IMR-90 (cell line): ENCODE results near the gene FBXL7. TPM values are rescaled to one million over a fixed set of nuclear protein-coding genes. Genes with fewer than 3 reads are reported as not detected.

Experiments
- ATAC-seq: fragments of 200-7000 bp; cut with Tn5 transposase; 2 replicates; pipeline ENCODE4 v1.9.1; 2020; ENCODE audit warnings: low read depth, mild to moderate bottlenecking, moderate library complexity
- BruUV-seq: library from RNA; stranded (reverse); fragments of 400-500 nt; replicated peaks from 2 replicates; lab custom pipeline; 2021; lab: Mats Ljungman, UMichigan
- CTCF ChIA-PET: fragments of 300-600 bp; formaldehyde crosslinking; extraction: SDS; loops from one replicate; lab custom pipeline; 2021; ENCODE audit warnings: antibody characterized with exemption; lab: Yijun Ruan, JAX
- POLR2A ChIA-PET: fragments of 300-600 bp; sonication (Branson Sonifier 250); formaldehyde crosslinking; loops from one replicate; lab custom pipeline; 2022; ENCODE audit warnings: antibody characterized with exemption; ENCODE audit not compliant: unreplicated experiment; lab: Charles Lee
- DNase-seq: peaks from one replicate; pipeline ENCODE4 v3.0.0; 2013
- H2AFZ ChIP-seq: replicated peaks from 2 replicates; pipeline ENCODE3; 2013; ENCODE audit warnings: low read length, mild to moderate bottlenecking; ENCODE audit not compliant: poor library complexity
- H2AK5ac ChIP-seq: 2 replicates; pipeline ENCODE4 v1.6.1; 2013; ENCODE audit warnings: low read depth, low read length, inconsistent platforms
- H2AK9ac ChIP-seq: replicated peaks from 2 replicates; pipeline ENCODE3; 2013; ENCODE audit warnings: mild to moderate bottlenecking, low read depth, low read length, moderate library complexity; ENCODE audit not compliant: poor library complexity
- H2BK120ac ChIP-seq: 2 replicates; pipeline ENCODE4 v1.6.1; 2013; ENCODE audit warnings: low read depth, low read length, inconsistent platforms
- H2BK15ac ChIP-seq: 3 replicates; pipeline ENCODE4 v1.6.1; 2013; ENCODE audit warnings: low read depth, low read length, inconsistent platforms
- H2BK20ac ChIP-seq: 2 replicates; pipeline ENCODE4 v1.6.1; 2013; ENCODE audit warnings: low read depth, mild to moderate bottlenecking, inconsistent platforms, low read length, moderate library complexity
- H2BK5ac ChIP-seq: 2 replicates; pipeline ENCODE4 v1.6.1; 2013; ENCODE audit warnings: mild to moderate bottlenecking, low read depth, low read length, inconsistent platforms; ENCODE audit not compliant: poor library complexity, severe bottlenecking
- H3K14ac ChIP-seq: replicated peaks from 2 replicates; pipeline ENCODE4 v1.6.1; 2013; ENCODE audit warnings: low read depth, low read length, inconsistent platforms
- H3K18ac ChIP-seq: 2 replicates; pipeline ENCODE4 v1.6.1; 2013; ENCODE audit warnings: low read depth, low read length, control low read depth
- H3K23ac ChIP-seq: 2 replicates; pipeline ENCODE4 v1.6.1; 2013; ENCODE audit warnings: low read depth, low read length, inconsistent platforms
- H3K27ac ChIP-seq: 2 replicates; pipeline ENCODE4 v1.5.1; 2013; ENCODE audit warnings: mild to moderate bottlenecking, control low read depth, low read length; ENCODE audit not compliant: insufficient read depth
- H3K27me3 ChIP-seq: 2 replicates; pipeline ENCODE4 v1.6.1; 2013; ENCODE audit warnings: low read length; ENCODE audit not compliant: control insufficient read depth, insufficient read depth
- H3K36me3 ChIP-seq: 2 replicates; pipeline ENCODE4 v1.6.1; 2013; ENCODE audit warnings: low read length, mixed read lengths; ENCODE audit not compliant: control insufficient read depth, insufficient read depth
- H3K4ac ChIP-seq: 2 replicates; pipeline ENCODE4 v1.6.1; 2013; ENCODE audit warnings: low read depth, low read length, inconsistent platforms
- H3K4me1 ChIP-seq: 2 replicates; pipeline ENCODE4 v1.6.1; 2013; ENCODE audit warnings: low read length, mixed read lengths; ENCODE audit not compliant: control insufficient read depth, insufficient read depth
- H3K4me2 ChIP-seq: 2 replicates; pipeline ENCODE4 v1.6.1; 2013; ENCODE audit warnings: low read depth, mild to moderate bottlenecking, control low read depth, low read length, moderate library complexity
- H3K4me3 ChIP-seq: 2 replicates; pipeline ENCODE4 v1.5.1; 2013; ENCODE audit warnings: low read depth, mild to moderate bottlenecking, control low read depth, low read length, moderate library complexity; ENCODE audit not compliant: insufficient read depth
- H3K56ac ChIP-seq: 2 replicates; pipeline ENCODE4 v1.6.1; 2013; ENCODE audit warnings: low read length, inconsistent platforms; ENCODE audit not compliant: insufficient read depth; ENCODE audit errors: extremely low read depth
- H3K79me1 ChIP-seq, 2 experiments: 2 replicates each; pipeline ENCODE4 v1.6.1; 2013; ENCODE audit warnings: low read length in 2 of 2, inconsistent platforms in 1 of 2, low read depth in 1 of 2
- H3K9ac ChIP-seq: 2 replicates; pipeline ENCODE4 v1.6.1; 2013; ENCODE audit warnings: low read depth, low read length, control low read depth
- H3K9me1 ChIP-seq: 2 replicates; pipeline ENCODE4 v1.6.1; 2013; ENCODE audit warnings: low read length, inconsistent platforms; ENCODE audit not compliant: insufficient read depth
- H3K9me3 ChIP-seq: 2 replicates; pipeline ENCODE4 v1.6.1; 2013; ENCODE audit warnings: low read length; ENCODE audit not compliant: control insufficient read depth, insufficient read depth
- H4K20me1 ChIP-seq: 2 replicates; pipeline ENCODE4 v1.6.1; 2013; ENCODE audit warnings: low read length, inconsistent platforms; ENCODE audit not compliant: insufficient read depth
- H4K5ac ChIP-seq: 2 replicates; pipeline ENCODE4 v1.6.1; 2013; ENCODE audit warnings: mild to moderate bottlenecking, low read depth, low read length, control low read depth
- H4K8ac ChIP-seq, 2 experiments: 2 replicates each; pipeline ENCODE4 v1.6.1; 2013; ENCODE audit warnings: low read depth in 2 of 2, low read length in 2 of 2, control low read depth in 1 of 2, inconsistent platforms in 1 of 2
- H4K91ac ChIP-seq: 2 replicates; pipeline ENCODE4 v1.6.1; 2013; ENCODE audit warnings: low read depth, low read length, inconsistent platforms; ENCODE audit not compliant: insufficient read depth
- BHLHE40 ChIP-seq: fragments of 150-350 bp; IDR thresholded peaks from 2 replicates; pipeline ENCODE4 v1.6.1; 2016; ENCODE audit warnings: mild to moderate bottlenecking, low read depth, low read length
- CEBPB ChIP-seq: IDR thresholded peaks from 2 replicates; pipeline ENCODE4 v1.6.1; 2012; ENCODE audit warnings: low read depth, low read length, improper control_type of control experiment
- FOS ChIP-seq: fragments of 150-350 bp; IDR thresholded peaks from 2 replicates; pipeline ENCODE4 v1.6.1; 2016; ENCODE audit warnings: low read depth, low read length
- MAFK ChIP-seq: IDR thresholded peaks from 2 replicates; pipeline ENCODE4 v1.6.1; 2012; ENCODE audit warnings: low read depth, low read length, improper control_type of control experiment
- MAZ ChIP-seq: IDR thresholded peaks from 2 replicates; pipeline ENCODE4 v1.6.1; 2012; ENCODE audit warnings: low read depth, mild to moderate bottlenecking, low read length, improper control_type of control experiment, moderate library complexity, borderline replicate concordance
- MXI1 ChIP-seq: IDR thresholded peaks from 2 replicates; pipeline ENCODE4 v1.6.1; 2012; ENCODE audit warnings: low read depth, mild to moderate bottlenecking, low read length, moderate library complexity, borderline replicate concordance
- NFE2L2 ChIP-seq: fragments of 150-350 bp; IDR thresholded peaks from 2 replicates; pipeline ENCODE4 v1.6.1; 2016; ENCODE audit warnings: low read depth, mild to moderate bottlenecking, low read length
- POLR2A ChIP-seq: IDR thresholded peaks from 2 replicates; pipeline ENCODE4 v1.6.1; 2012; ENCODE audit warnings: mild to moderate bottlenecking, low read depth, low read length
- RAD21 ChIP-seq: IDR thresholded peaks from 2 replicates; pipeline ENCODE4 v1.6.1; 2012; ENCODE audit warnings: low read length, improper control_type of control experiment
- RCOR1 ChIP-seq: IDR thresholded peaks from 2 replicates; pipeline ENCODE4 v1.6.1; 2012; ENCODE audit warnings: mild to moderate bottlenecking, low read length, improper control_type of control experiment; ENCODE audit not compliant: insufficient replicate concordance
- RFX5 ChIP-seq: IDR thresholded peaks from 2 replicates; pipeline ENCODE4 v1.8.0; 2012; ENCODE audit warnings: low read depth, mild to moderate bottlenecking, low read length, moderate library complexity
- SMC3 ChIP-seq: fragments of 150-350 bp; IDR thresholded peaks from 2 replicates; pipeline ENCODE4 v1.6.1; 2016; ENCODE audit warnings: low read depth, mild to moderate bottlenecking, antibody characterized with exemption, low read length, moderate library complexity
- dilution Hi-C: fragments of 300-500 bp; cut with HindIII; formaldehyde crosslinking; loops from one replicate; pipeline ENCODE4 v1.14.3; 2018; ENCODE audit warnings: low sequenced_read_pairs; ENCODE audit not compliant: unreplicated experiment
- in situ Hi-C: fragments of 300-500 bp; cut with MboI; formaldehyde crosslinking; loops from 3 replicates; pipeline ENCODE4 v1.14.3; 2019; ENCODE audit warnings: low sequenced_read_pairs, inconsistent platforms, mixed read lengths
- intact Hi-C: fragments of 100-400 bp; cut with micrococcal nuclease; formaldehyde crosslinking; loops from 2 replicates; pipeline ENCODE4 v1.10.0; 2022
- polyA plus RNA-seq, 3 experiments: library from polyadenylated mRNA; depleted of rRNA; stranded (reverse); fragments of >200 nt; gene quantifications; 2 replicates each; pipeline ENCODE4 v1.2.3, GENCODE V29; 2012; ENCODE audit warnings: low replicate concordance in 1 of 3
- total RNA-seq: library from RNA; depleted of rRNA; stranded (reverse); fragments of >200 nt; gene quantifications from 2 replicates; pipeline ENCODE4 v1.2.3, GENCODE V29; 2012
- TF ChIP-seq, protein P1 (sequence below): conservative IDR thresholded peaks from 2 replicates; pipeline ENCODE4 v1.5.1; 2012; ENCODE audit warnings: mild to moderate bottlenecking, low read depth, low read length, improper control_type of control experiment
- TF ChIP-seq, protein P2 (sequence below): fragments of 150-350 bp; IDR thresholded peaks from 2 replicates; pipeline ENCODE4 v1.6.1; 2017; ENCODE audit warnings: mild to moderate bottlenecking, antibody characterized with exemption, low read length, low read depth
- TF ChIP-seq, protein P3 (sequence below): fragments of 150-350 bp; IDR thresholded peaks from 2 replicates; pipeline ENCODE4 v1.6.1; 2016; ENCODE audit warnings: low read depth, mild to moderate bottlenecking, low read length, moderate library complexity, borderline replicate concordance

Gene FBXL7
- total and polyA plus RNA-seq, 2 of the 4 experiments (the other 2 are of a cell fraction) = 4.1 to 10.2 TPM

DNA sequence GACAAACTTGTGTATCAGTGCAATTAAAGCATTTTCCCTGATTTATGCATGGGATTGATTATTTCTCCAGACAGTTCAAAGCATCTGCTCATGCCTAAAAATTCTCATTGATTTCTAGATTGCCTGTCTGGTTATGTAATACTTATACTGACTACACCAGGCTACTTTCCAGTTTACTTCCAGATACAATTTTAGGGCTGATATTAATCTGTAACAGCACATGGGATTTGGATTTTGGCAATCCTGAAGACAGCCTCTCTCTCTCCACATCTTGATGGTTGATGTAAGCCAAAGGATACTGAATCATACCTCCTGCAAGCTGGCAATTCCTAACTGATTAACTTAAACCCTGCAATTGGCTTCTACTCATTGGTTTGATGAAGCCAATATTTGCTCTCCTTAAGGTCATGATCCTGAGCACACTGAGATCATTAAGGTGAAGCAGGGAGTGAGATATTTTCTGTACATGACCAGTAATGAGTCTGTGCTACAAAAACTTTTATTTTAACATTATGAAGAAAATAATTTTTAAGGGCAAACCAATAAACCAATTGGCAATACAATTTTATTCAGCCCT lies 25.7 kb upstream of the FBXL7 start:
- H4K8ac ChIP-seq = no peak overlapping the region
- H3K4ac ChIP-seq = no peak overlapping the region
- H3K56ac ChIP-seq = no peak overlapping the region
- ChIA-PET CTCF (no interaction called here), POLR2A (no interaction called here)
- no peaks in the 10 kb centered on the region; the same call in 1 of the 2 replicates for H3K9me3 ChIP-seq
- no peak overlapping the region for H4K91ac ChIP-seq
- dilution Hi-C loops (no loop called here), intact Hi-C loops (no loop called here), in situ Hi-C loops (no loop called here)
- H3K14ac ChIP-seq = no peak overlapping the region
- no peaks in the 10 kb centered on the region for H3K9me1 ChIP-seq
- TF ChIP-seq FOS (no peak), MAFK (no peak), BHLHE40 (no peak), RAD21 (no peak), NFE2L2 (no peak), MXI1 (no peak), MAZ (no peak), RFX5 (no peak), POLR2A (no peak), SMC3 (no peak), CEBPB (no peak), RCOR1 (no peak)
- TF ChIP-seq, protein P1, sequence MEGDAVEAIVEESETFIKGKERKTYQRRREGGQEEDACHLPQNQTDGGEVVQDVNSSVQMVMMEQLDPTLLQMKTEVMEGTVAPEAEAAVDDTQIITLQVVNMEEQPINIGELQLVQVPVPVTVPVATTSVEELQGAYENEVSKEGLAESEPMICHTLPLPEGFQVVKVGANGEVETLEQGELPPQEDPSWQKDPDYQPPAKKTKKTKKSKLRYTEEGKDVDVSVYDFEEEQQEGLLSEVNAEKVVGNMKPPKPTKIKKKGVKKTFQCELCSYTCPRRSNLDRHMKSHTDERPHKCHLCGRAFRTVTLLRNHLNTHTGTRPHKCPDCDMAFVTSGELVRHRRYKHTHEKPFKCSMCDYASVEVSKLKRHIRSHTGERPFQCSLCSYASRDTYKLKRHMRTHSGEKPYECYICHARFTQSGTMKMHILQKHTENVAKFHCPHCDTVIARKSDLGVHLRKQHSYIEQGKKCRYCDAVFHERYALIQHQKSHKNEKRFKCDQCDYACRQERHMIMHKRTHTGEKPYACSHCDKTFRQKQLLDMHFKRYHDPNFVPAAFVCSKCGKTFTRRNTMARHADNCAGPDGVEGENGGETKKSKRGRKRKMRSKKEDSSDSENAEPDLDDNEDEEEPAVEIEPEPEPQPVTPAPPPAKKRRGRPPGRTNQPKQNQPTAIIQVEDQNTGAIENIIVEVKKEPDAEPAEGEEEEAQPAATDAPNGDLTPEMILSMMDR = no peak
- TF ChIP-seq, protein P2, sequence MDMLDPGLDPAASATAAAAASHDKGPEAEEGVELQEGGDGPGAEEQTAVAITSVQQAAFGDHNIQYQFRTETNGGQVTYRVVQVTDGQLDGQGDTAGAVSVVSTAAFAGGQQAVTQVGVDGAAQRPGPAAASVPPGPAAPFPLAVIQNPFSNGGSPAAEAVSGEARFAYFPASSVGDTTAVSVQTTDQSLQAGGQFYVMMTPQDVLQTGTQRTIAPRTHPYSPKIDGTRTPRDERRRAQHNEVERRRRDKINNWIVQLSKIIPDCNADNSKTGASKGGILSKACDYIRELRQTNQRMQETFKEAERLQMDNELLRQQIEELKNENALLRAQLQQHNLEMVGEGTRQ = no peak
- TF ChIP-seq, protein P3, sequence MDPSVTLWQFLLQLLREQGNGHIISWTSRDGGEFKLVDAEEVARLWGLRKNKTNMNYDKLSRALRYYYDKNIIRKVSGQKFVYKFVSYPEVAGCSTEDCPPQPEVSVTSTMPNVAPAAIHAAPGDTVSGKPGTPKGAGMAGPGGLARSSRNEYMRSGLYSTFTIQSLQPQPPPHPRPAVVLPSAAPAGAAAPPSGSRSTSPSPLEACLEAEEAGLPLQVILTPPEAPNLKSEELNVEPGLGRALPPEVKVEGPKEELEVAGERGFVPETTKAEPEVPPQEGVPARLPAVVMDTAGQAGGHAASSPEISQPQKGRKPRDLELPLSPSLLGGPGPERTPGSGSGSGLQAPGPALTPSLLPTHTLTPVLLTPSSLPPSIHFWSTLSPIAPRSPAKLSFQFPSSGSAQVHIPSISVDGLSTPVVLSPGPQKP = no peak
- no peak for ATAC-seq
- no TSS peak for BruUV-seq
- H4K5ac ChIP-seq = no peak overlapping the region
- no peak overlapping the region for H2BK120ac ChIP-seq
- H3K9ac ChIP-seq = no peak overlapping the region
- H3K79me1 ChIP-seq = no peaks in the 10 kb centered on the region
- H2BK5ac ChIP-seq = no peak overlapping the region
- H4K20me1 ChIP-seq = no peaks in the 10 kb centered on the region
- H3K4me2 ChIP-seq = no peak overlapping the region
- H3K27ac ChIP-seq = no peak overlapping the region
- DNase-seq = no peak
- no peaks in the 10 kb centered on the region for H3K4me1 ChIP-seq
- H2AK9ac ChIP-seq = no peak overlapping the region
- peaks cover 7% of the 10 kb centered on the region for H3K27me3 ChIP-seq
- H2AK5ac ChIP-seq = no peak overlapping the region
- no peak overlapping the region for H3K4me3 ChIP-seq
- no peak overlapping the region for H2BK15ac ChIP-seq
- no peak overlapping the region for H2AFZ ChIP-seq
- no peak overlapping the region for H3K18ac ChIP-seq
- no peak overlapping the region for H3K23ac ChIP-seq
- no peaks in the 10 kb centered on the region for H3K36me3 ChIP-seq
- no peak overlapping the region for H2BK20ac ChIP-seq
